Measurements from ENCODE around the gene MAP1LC3A. TPM values are rescaled to one million over a fixed set of nuclear protein-coding genes. Genes with fewer than 3 reads are reported as not detected.
A peak's percentile ranks its signal among the peaks of the same experiment; 100 is the strongest.

MAP1LC3A gene
- total RNA-seq, 1 donor from 2014 or later: 67.2 TPM

DNA sequence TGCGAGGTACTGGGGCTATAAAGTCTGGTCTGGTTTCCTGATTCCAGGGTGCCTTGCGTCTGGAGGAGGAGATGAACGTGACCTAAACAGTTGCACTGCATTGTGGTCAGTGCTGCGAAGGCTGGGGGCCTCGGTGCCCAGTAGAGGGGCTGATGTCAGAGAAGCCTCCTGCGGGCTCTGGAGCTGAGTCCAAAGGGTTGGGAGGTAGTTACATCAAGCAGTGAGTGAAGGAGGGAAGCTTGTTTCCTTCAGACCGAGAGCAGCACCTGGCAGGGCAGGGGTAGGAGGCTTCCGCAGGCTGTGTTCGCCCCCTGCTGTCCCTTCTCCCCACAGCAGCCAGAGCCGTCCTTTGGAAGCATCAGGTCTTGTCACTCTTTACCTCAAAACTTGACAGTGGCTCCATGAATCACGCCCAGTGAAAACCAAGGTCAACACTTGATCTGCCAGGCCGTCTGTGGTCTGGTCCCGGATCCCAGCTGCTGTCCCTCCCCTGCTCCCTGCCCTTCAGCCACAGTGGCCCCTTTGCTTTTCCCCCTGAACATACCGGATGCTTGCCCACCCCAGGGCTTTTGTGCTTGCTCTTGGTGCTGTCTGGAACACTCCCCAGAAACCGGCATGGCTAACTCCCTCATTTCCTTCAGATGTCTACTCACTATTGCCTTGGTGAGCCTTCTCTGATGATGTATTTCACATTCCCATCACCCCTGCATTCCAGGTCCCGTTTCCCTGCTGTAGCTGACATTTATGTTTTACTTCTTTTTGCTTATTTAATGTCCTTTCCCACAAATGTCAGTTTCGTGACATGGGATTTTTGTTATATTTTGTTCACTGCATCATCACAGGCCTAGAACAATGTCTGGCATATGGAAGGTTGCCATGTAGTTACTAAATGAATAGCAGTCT is 35.3 kb upstream of the MAP1LC3A start:
- no peaks in the 10 kb centered on the region for H3K27me3 Mint-ChIP-seq (ENCODE audit: unreplicated experiment)
- H3K27ac Mint-ChIP-seq (ENCODE audit: unreplicated experiment): peak overlapping the region; percentile 95
- H3K4me3 Mint-ChIP-seq (ENCODE audit: unreplicated experiment): peak overlapping the region; percentile 19
- peaks cover 62% of the 10 kb centered on the region for H3K4me1 Mint-ChIP-seq (ENCODE audit: unreplicated experiment)
- peak; percentile 83 for DNase-seq (ENCODE audit: extremely low spot score, unreplicated experiment)
- peaks cover 9% of the 10 kb centered on the region for H3K36me3 Mint-ChIP-seq (ENCODE audit: unreplicated experiment)
- no peaks in the 10 kb centered on the region for H3K9me3 Mint-ChIP-seq (ENCODE audit: unreplicated experiment)
- TF ChIP-seq, protein P1, sequence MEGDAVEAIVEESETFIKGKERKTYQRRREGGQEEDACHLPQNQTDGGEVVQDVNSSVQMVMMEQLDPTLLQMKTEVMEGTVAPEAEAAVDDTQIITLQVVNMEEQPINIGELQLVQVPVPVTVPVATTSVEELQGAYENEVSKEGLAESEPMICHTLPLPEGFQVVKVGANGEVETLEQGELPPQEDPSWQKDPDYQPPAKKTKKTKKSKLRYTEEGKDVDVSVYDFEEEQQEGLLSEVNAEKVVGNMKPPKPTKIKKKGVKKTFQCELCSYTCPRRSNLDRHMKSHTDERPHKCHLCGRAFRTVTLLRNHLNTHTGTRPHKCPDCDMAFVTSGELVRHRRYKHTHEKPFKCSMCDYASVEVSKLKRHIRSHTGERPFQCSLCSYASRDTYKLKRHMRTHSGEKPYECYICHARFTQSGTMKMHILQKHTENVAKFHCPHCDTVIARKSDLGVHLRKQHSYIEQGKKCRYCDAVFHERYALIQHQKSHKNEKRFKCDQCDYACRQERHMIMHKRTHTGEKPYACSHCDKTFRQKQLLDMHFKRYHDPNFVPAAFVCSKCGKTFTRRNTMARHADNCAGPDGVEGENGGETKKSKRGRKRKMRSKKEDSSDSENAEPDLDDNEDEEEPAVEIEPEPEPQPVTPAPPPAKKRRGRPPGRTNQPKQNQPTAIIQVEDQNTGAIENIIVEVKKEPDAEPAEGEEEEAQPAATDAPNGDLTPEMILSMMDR (IDR thresholded peaks at IDR 0.05): peak; percentile 62

DNA sequence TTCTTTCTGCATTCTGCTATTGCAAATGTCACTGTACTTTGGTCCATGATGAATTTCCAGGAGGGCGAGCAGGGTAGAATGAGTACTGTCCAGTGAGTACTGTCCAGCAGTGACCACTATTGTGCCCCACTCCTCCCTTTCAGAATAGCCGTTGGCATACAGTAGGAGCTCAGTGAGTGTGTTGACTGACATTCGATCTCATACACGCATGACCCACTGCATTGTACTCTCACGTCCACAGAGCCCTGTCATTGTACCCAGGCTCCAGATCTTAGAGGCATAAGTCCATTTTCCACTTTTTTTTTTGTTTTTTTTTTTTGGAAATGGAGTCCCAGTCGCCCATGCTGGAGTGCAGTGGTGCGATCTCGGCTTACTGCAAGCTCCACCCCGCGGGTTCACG is 34.1 kb upstream of the MAP1LC3A start:
- TF ChIP-seq, protein P1 (IDR thresholded peaks at IDR 0.05): no peak
- H3K4me3 Mint-ChIP-seq (ENCODE audit: unreplicated experiment): no peak overlapping the region
- peaks cover 58% of the 10 kb centered on the region for H3K4me1 Mint-ChIP-seq (ENCODE audit: unreplicated experiment)
- peak; percentile 23 for DNase-seq (ENCODE audit: extremely low spot score, unreplicated experiment)
- H3K36me3 Mint-ChIP-seq (ENCODE audit: unreplicated experiment): peaks cover 21% of the 10 kb centered on the region
- no peaks in the 10 kb centered on the region for H3K27me3 Mint-ChIP-seq (ENCODE audit: unreplicated experiment)
- H3K9me3 Mint-ChIP-seq (ENCODE audit: unreplicated experiment): no peaks in the 10 kb centered on the region
- peak overlapping the region; percentile 95 for H3K27ac Mint-ChIP-seq (ENCODE audit: unreplicated experiment)

DNA sequence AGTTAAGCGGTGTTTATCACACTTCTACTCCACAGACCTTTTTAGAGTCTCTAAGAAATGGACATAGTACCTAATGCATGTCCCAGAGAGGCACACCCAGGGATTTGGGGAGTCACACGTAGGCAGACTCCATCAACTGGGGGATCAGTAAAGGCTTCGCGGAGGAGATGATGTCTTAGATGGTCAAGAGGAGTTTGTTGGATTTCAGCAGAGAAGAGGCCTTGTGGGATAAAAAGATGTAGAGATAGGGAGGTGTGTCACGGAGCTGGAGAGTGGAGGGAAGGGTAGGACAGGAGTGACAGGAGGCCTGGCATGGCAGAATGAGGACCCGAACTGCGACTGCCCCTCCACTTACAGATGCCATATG is 33.2 kb upstream of the MAP1LC3A start:
- Mint-ChIP-seq H3K4me1 (ENCODE audit: unreplicated experiment) (peaks cover 58% of the 10 kb centered on the region), H3K27me3 (ENCODE audit: unreplicated experiment) (no peaks in the 10 kb centered on the region), H3K36me3 (ENCODE audit: unreplicated experiment) (peaks cover 19% of the 10 kb centered on the region), H3K4me3 (ENCODE audit: unreplicated experiment) (no peak overlapping the region), H3K27ac (ENCODE audit: unreplicated experiment) (peak overlapping the region; percentile 95), H3K9me3 (ENCODE audit: unreplicated experiment) (no peaks in the 10 kb centered on the region)
- TF ChIP-seq, protein P1 (IDR thresholded peaks at IDR 0.05): no peak
- DNase-seq (ENCODE audit: extremely low spot score, unreplicated experiment): peak; percentile 15

DNA sequence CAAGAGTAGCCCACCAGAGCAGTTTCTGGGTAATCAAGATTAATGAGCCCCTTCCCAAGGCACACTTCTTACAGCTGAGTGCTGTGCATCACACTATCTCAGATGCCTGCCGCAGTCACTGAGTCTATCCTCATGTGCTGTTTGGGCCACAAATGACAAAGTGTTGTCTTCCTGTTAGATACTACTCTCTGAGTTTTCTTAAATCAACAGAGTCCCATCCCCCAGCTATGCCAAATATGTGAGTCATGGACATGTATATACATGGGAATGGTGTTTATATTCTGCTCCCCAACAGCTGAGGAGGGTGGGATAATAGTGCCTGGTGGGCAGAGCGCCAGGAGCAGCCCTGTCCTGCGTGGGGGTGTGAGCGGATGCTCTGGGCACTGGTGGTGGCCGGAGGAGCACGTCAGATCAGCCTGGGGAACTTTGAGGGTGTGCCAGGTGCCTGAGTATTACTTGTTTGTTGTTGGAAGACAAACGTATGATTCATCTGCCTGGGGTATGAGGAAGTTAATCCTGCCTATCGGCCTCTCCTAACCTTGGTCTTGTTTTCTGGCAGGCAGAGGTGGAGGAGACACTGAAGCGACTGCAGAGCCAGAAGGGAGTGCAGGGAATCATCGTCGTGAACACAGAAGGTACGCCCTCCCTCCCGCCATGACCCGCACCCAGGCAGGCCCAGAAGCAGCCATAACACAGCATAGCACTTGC is 32.7 kb upstream of the MAP1LC3A start:
- no peaks in the 10 kb centered on the region for H3K27me3 Mint-ChIP-seq (ENCODE audit: unreplicated experiment)
- peak; percentile 93 for DNase-seq (ENCODE audit: extremely low spot score, unreplicated experiment)
- H3K36me3 Mint-ChIP-seq (ENCODE audit: unreplicated experiment): peaks cover 19% of the 10 kb centered on the region
- H3K4me3 Mint-ChIP-seq (ENCODE audit: unreplicated experiment): peak overlapping the region; percentile 56
- TF ChIP-seq, protein P1 (IDR thresholded peaks at IDR 0.05): no peak
- H3K9me3 Mint-ChIP-seq (ENCODE audit: unreplicated experiment): no peaks in the 10 kb centered on the region
- H3K27ac Mint-ChIP-seq (ENCODE audit: unreplicated experiment): peak overlapping the region; percentile 95
- H3K4me1 Mint-ChIP-seq (ENCODE audit: unreplicated experiment): peaks cover 58% of the 10 kb centered on the region

DNA sequence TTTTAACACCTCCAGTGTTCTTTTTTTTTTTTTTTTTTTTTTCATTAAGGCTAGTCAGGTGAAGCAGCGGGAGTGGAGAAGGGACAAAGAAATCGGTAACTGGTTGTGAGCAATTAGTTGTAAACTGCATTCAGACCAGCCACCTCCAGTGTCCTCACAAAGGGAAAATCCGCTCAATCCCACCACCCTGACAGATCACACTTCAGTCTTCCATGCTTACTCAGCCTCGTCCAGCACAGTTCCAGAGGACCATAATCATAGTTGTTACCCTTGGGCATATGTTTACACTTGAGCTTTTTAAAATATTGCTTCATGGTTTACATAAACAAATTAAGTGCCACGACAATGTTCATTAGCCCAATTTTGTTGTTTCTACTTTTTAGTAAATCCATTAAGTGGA is 32.1 kb upstream of the MAP1LC3A start:
- Mint-ChIP-seq H3K27me3 (ENCODE audit: unreplicated experiment) (no peaks in the 10 kb centered on the region), H3K36me3 (ENCODE audit: unreplicated experiment) (peaks cover 25% of the 10 kb centered on the region), H3K27ac (ENCODE audit: unreplicated experiment) (peak overlapping the region; percentile 95), H3K4me1 (ENCODE audit: unreplicated experiment) (peaks cover 55% of the 10 kb centered on the region), H3K4me3 (ENCODE audit: unreplicated experiment) (no peak overlapping the region), H3K9me3 (ENCODE audit: unreplicated experiment) (no peaks in the 10 kb centered on the region)
- TF ChIP-seq, protein P1 (IDR thresholded peaks at IDR 0.05): no peak
- peak; percentile 46 for DNase-seq (ENCODE audit: extremely low spot score, unreplicated experiment)
